T47D (cell line): Measurements from ENCODE around the gene STK39.

Experiments
- DNase-seq, 2 experiments: peaks; one replicate each; pipeline versions ENCODE4 v3.0.0 to v3.0.0-alpha.2; 2011 to 2012; ENCODE audit warnings: low read depth in 1 of 2, low spot score in 1 of 2
- JUND ChIP-seq: IDR thresholded peaks from 2 replicates; pipeline ENCODE4 v1.6.1; 2012; ENCODE audit warnings: low read depth
- in situ Hi-C: cut with HindIII; loops from 2 replicates; pipeline ENCODE4 v1.10.0; 2016; ENCODE audit warnings: low sequenced_read_pairs, low pct_unique_long_range_greater_than_20kb

The STK39 gene

DNA sequence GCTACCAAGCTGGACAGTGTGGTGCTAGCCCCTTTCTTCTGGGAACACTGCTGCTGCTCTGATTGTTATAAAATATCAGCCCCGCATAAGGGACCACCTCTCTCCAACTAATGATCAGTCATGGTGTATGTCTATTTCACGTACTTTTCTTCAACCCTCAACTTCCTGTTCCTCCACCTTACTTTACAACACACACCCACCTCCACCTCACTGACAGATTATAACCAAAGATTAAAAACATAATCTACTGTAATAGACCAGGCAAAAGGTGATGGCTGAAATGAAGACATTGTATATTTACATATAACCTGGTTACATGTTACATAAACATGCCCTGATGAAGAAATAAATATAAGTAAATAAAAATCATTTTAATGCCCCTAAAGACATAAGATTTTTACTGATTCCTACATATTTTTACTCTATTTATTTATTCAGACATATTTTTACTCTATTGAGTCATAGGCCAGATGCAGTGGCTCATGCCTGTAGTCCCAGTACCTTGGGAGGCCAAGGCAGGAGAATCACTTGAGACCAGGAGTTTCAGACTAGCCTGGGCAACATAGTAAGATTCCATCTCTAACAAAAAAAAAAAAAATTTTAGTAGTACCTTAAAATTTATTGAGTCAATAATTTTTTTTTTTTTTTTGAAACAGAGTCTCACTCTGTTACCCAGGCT, 12.8 kb downstream of the STK39 start:
- no peak for DNase-seq
- TF ChIP-seq JUND = no peak
- in situ Hi-C loops = no loop called here

DNA sequence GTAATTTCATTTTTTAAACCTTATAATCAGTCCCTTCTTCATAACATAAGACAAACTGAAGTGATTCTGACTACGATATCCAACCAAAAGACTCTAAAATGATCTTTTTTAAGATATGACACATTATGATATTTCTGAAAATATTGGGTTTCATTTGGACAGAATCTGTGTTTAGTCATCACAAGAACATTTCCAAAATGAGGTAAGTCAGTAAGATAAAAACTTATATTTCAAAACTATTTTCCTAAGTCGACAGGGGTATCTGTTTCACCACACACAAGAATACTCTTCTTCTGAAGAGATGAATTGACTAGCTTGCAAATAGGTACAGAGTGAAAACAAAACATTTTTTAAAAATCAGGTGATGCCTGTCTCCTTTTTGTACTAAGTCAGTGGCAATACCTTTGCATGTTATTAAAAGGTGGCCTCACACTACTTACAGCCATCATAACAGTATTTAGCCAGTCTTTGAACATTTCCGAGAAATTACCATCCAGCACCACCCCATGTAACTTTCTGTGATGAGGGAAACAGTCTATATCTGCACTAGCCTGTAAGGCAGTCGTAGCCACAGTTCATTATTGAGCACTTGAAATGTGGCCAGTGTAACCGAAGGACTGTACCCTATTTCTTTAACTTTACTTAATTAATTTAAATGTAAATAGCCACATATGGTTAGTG, 13.5 kb downstream of the STK39 start:
- in situ Hi-C loops = no loop called here
- DNase-seq = no peak
- no peak for TF ChIP-seq JUND

DNA sequence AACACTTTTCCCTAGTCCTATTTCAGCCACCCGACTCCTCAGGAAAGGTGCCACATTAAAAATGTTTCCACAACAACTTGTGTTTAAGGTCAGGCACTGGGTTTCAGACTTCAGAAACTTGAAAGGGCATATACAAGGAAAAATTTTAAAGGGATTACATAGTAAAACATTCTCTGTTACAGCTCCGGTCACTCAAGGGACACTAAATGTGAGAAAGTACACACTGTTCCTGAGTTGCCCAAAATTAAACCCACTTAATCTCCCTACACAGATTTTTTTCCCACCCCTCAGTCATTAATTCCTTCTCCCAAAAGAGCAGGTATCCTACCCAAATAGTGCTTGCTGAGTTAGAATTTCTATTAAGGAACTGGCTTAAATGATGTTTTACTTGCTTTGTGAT, 14.2 kb downstream of the STK39 start:
- in situ Hi-C loops = no loop called here
- no peak for DNase-seq
- TF ChIP-seq JUND = no peak

DNA sequence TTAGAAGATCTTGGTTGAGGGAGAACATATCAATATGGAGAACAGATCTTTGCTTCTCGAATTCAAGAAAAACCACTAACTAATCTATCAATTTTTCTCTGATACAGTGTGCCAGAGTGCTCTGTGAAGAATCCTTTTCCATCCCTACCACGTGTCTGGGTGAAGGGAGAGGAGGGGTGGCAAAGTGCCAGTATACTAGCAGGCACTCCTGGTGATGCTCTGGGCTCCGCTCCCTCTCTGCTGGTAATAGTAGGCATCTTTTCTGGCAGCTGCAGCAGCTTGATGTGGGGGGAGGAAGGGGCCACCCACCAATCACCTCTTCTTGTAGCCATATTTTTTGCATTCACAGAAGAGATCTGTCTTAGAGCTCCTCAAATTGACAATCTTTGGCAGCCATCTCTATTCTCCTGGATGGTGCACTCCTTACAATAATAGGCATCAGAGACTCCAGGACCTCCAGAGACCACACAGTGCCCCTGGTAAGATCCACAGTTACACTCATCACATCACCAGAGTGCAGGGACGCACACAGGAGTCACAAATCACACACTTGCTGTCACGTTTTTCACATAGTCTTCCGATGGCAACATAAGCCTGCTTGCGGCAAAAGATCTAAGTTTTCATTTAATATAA, 15.7 kb downstream of the STK39 start:
- no peak for TF ChIP-seq JUND
- DNase-seq = no peak
- in situ Hi-C loops = no loop called here

DNA sequence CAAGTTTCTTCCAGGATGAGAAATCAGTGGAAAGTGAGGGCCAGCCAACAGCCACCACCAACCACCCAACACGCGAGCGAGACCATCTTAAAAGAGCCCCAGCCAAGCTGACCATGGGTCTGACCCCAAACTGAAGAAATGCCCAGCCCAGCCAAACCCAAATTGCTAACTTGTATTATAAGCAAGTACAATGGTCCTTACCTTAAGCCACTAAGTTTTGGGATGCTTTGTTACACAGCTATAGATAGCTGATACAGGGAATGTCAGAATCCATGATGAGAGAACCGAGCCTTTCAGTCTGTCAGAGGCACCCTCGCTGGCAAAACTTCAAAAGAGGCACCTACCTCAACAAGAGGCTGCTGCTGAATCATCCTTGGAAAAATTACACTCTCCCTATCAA, 17.0 kb downstream of the STK39 start:
- in situ Hi-C loops = no loop called here
- DNase-seq = no peak
- TF ChIP-seq JUND = no peak

DNA sequence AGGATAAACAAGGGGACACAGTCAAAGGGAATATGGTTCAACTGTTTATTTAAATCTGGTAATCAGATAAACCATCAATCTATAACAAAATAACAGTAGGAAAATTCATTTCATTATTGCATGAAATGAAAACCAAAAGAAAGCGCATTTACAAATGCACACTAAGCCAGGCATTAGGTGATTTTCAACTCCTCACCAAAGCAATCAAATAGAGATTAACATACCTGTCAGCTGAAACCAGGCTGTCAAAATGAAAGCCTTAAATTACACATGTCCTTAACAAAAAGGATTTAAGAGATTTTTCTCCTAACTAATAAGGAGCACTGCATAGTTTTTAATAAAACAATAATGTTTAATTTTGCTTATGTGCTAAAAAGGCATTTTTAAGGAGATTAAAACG, 23.0 kb downstream of the STK39 start:
- DNase-seq = no peak
- in situ Hi-C loops = no loop called here
- TF ChIP-seq JUND = no peak

DNA sequence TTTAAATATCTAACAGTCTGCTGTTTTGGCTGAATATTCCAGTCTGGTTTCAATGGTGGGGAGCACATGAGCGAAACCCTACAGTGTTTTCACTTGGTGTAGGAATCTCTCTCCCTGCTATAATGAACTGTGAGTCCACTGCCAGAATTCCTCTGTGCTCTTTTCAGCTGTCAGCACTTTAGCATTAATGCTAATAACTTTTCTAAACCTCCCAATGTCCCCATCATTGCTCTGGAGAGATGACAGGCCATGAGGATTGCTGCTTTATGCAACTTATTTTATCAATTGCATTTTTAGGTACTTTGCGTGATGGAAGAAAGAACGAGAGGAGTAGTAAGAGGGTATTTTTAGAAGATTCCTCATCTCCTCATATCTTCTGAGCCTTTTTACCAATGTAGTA, 25.3 kb downstream of the STK39 start:
- DNase-seq = no peak
- no peak for TF ChIP-seq JUND
- in situ Hi-C loops = no loop called here

DNA sequence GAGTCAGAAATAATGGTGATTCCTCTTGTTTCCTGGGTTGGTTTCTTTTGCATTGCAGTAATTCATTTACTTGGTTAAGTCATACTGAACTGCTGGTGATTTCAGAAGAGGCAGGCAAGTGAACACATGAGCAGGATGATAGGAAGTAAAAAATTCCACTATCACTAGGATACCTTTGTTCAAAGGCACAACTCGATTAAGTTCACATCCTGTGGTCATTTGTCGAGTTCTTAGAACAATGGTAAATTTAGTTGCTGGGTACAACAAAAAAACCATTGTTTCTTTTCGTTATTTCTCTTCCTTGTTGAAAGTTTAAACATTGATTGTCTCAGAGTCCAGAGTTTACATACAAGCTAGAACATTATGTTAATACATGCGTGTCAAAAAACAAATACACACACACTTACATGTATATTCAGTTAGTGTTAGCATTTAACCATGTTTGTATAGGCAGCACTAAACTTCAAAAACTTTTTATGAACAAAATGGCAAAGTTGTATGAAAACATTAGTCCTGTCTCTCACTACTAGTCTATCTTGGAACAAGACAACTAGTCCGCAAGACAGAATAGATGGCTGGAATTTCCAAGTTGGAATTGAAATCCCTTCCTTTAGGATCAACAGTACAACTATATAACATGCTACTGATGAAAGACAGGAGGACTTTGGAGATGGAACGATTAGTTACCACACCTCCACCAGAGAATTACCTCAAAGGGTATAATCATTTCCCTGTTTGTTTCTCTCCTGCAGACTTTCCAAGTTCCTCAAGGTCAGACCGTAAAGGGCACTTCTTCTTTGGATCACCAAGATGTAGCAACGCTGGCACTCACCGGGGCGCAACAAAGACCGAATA, 26.2 kb downstream of the STK39 start:
- in situ Hi-C loops = no loop called here
- no peak for DNase-seq
- no peak for TF ChIP-seq JUND

DNA sequence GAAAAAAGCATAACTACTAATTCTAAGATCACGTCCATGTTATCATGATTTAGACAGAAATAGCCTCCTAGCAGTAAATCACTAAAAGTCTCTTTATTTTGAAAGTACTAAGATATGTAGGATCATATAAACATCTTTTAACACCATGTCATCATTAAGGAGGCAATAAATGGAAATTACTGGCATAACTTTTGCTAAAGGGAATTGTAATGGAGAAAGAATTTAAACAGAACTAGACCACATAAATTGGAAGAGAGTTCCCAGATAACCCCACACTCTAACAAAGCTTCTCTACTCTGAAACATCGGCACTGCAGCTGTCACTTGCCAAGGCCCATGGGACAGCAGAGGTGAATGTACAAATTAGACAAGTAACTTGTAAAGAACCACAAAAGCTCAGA, 29.5 kb downstream of the STK39 start:
- TF ChIP-seq JUND = no peak
- in situ Hi-C loops = no loop called here
- no peak for DNase-seq

DNA sequence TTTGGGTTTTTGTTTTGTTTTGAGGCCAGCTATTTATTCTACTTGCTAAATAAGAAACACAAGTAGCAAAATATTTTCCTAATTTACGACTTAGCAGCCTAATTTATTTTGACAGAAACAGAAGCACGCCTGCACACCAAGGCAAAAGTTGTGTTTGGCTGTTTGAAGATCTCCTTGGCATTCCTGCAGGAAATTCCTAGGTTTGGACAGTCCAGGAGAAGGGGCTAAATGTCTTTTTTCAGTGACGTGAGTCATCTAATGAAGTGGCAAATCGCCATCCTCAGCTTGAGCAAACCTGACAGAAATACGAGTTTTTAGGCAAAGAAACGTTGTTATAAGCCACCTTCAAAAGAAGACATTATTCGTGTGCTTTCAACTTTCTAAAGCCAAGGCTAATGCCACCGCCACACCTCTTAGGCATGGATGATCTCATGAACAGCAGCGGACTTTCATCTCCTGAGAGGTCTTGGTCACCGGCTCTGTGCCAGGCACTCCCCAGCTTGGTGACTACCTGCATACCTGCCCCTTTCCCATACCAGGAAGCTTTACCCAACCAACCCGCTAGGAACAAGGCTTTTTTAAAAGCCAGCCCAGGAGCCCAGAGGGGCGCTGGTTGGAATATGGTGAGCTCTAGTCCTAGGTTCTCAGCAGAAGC, 30.9 kb downstream of the STK39 start:
- in situ Hi-C loops = no loop called here
- TF ChIP-seq JUND = no peak
- no peak for DNase-seq

DNA sequence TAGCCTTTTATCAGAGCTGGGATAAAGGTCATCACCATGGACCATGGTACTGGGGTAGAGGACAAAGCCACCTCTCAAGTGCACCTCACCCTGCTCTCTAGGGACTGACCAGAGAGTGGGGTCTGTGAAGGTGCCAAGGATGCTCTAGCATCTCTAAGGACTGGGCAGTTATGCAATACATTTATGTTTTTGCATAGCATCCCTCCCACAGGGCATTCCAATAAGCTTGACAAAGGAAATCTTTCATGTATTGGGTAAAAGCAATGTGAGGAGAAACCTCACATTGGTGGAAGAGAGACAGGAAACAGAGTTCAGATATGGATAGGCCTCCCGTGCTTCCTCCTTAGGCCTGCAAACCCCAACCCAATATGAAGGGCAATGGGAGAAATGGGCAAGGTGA, 31.6 kb downstream of the STK39 start:
- no peak for DNase-seq
- no peak for TF ChIP-seq JUND

DNA sequence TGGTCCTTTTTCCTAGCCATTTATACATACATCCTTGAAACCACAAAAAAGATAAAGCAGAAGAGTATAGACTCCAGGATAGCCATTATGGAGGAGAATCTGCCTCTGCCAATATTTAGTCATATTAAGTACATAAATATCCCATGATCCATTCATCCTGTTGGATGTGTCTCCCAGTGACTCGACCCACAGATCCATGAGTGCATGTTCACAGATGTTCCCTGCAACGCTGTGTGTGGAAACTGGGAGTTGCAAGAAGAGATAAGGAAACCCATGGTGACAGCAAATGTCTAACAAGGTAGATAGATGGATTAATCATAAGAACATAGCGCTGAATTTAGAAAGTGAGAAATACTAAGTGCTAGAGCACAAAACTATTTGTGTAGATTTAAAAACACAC, 34.5 kb downstream of the STK39 start:
- TF ChIP-seq JUND = no peak
- in situ Hi-C loops = no loop called here
- DNase-seq = no peak

More for the DNA sequence above, 31.6 kb downstream of the STK39 start:
- in situ Hi-C loops = no loop called here
